Gastrocnemius medialis (tissue), 4 donors: Measurements from ENCODE around the gene PEX1. TPM values are rescaled to one million over a fixed set of nuclear protein-coding genes. Genes with fewer than 3 reads are reported as not detected.

Experiments
- ATAC-seq, 2 donors: fragments of 150-250 bp; one replicate each; pipeline ENCODE4 v1.9.1; 2016
- DNase-seq, 2 donors: peaks; one replicate each; pipeline ENCODE4 v3.0.0-alpha.2; 2019
- H3K27ac ChIP-seq, 4 donors: fragments of 200-600 bp; sonication (generic); 1 replicate in 1 of 4; 2 replicates in 3 of 4; pipeline ENCODE4 v1.5.1; 2016 to 2018; ENCODE audit warnings: mild to moderate bottlenecking in 2 of 4, moderate library complexity in 1 of 4
- H3K27me3 ChIP-seq, 3 donors: fragments of 200-600 bp; sonication (generic) in 2 of 3; 1 replicate in 1 of 3; 2 replicates in 2 of 3; pipeline versions ENCODE4 v1.5.1 to v1.6.0; 2016 to 2019; ENCODE audit warnings: mild to moderate bottlenecking in 1 of 3, moderate library complexity in 1 of 3
- H3K36me3 ChIP-seq, 2 donors: fragments of 200-600 bp; sonication (generic) in 1 of 2; one replicate each; pipeline ENCODE4 v1.5.1; 2017 to 2018
- H3K4me1 ChIP-seq, 2 donors: fragments of 200-600 bp; sonication (generic) in 1 of 2; one replicate each; pipeline ENCODE4 v1.5.1; 2016 to 2017; ENCODE audit warnings: mild to moderate bottlenecking in 2 of 2
- H3K4me3 ChIP-seq, 4 donors: fragments of 200-600 bp; sonication (generic) in 3 of 4; 1 replicate in 1 of 4; 2 replicates in 3 of 4; pipeline ENCODE4 v1.5.1; 2016 to 2019; ENCODE audit warnings: mild to moderate bottlenecking in 2 of 4
- H3K9me3 ChIP-seq, 3 donors: fragments of 200-600 bp; sonication (generic) in 2 of 3; 1 replicate in 1 of 3; 2 replicates in 2 of 3; pipeline ENCODE4 v1.5.1; 2016 to 2019
- POLR2A ChIP-seq, 2 donors: fragments of 450-650 bp; IDR thresholded peaks; one replicate each; pipeline ENCODE4 v1.6.1; 2017; ENCODE audit warnings: antibody characterized with exemption in 2 of 2, mild to moderate bottlenecking in 2 of 2, moderate library complexity in 2 of 2
- in situ Hi-C, 4 donors: fragments of 200-750 bp; cut with MboI; loops; one replicate each; pipeline versions ENCODE4 v1.15.0 to v1.8.0; 2017; ENCODE audit warnings: low sequenced_read_pairs in 4 of 4
- intact Hi-C: fragments of 100-400 bp; cut with DNase I; formaldehyde crosslinking; loops from one replicate; pipeline ENCODE4 v1.15.1; 2023; ENCODE audit warnings: low total_unique reads
- total RNA-seq, 4 donors: library from RNA; depleted of rRNA; stranded (reverse); fragments of >200 nt; gene quantifications; one replicate each; pipeline versions ENCODE4 v1.1.0 to v1.2.3, GENCODE V29; 2016
- TF ChIP-seq, protein P1 (sequence below), 5 experiments: fragments of 450-650 bp in 3 of 5; fragments of 200-600 bp in 2 of 5; sonication (generic) in 2 of 5; IDR thresholded peaks in 4 of 5; conservative IDR thresholded peaks in 1 of 5; 1 replicate in 4 of 5; 2 replicates in 1 of 5; pipeline ENCODE4 v1.5.1; 2016 to 2019; ENCODE audit warnings: antibody characterized with exemption in 5 of 5, mild to moderate bottlenecking in 3 of 5, moderate library complexity in 3 of 5

Gene PEX1
- total RNA-seq, 4 donors from 2014 or later: 8.0 to 22.3 (median 12.3) TPM

- H3K36me3 ChIP-seq: peaks cover 4 to 72% of the 10 kb centered on the region in 2 donors
- H3K9me3 ChIP-seq: no peaks in the 10 kb centered on the region
- ATAC-seq (no peak), DNase-seq (no peak)
- no peak overlapping the region for H3K27ac ChIP-seq
- TF ChIP-seq POLR2A (IDR thresholded peaks at IDR 0.05): no peak
- TF ChIP-seq, protein P1, sequence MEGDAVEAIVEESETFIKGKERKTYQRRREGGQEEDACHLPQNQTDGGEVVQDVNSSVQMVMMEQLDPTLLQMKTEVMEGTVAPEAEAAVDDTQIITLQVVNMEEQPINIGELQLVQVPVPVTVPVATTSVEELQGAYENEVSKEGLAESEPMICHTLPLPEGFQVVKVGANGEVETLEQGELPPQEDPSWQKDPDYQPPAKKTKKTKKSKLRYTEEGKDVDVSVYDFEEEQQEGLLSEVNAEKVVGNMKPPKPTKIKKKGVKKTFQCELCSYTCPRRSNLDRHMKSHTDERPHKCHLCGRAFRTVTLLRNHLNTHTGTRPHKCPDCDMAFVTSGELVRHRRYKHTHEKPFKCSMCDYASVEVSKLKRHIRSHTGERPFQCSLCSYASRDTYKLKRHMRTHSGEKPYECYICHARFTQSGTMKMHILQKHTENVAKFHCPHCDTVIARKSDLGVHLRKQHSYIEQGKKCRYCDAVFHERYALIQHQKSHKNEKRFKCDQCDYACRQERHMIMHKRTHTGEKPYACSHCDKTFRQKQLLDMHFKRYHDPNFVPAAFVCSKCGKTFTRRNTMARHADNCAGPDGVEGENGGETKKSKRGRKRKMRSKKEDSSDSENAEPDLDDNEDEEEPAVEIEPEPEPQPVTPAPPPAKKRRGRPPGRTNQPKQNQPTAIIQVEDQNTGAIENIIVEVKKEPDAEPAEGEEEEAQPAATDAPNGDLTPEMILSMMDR (IDR thresholded peaks at IDR 0.05 in 4 of 5, conservative IDR thresholded peaks at IDR 0.05 in 1 of 5): no peak
- no peaks in the 10 kb centered on the region for H3K4me1 ChIP-seq
- no peaks in the 10 kb centered on the region for H3K27me3 ChIP-seq
- in situ Hi-C loops: loop anchor here in 1 of 4 donors (25.0 kb wide), 1 partner anchor 351 kb away; no protein-coding TSS in a partner anchor
- no peak overlapping the region for H3K4me3 ChIP-seq
- intact Hi-C loops: no loop called here
These were observed 35.0 kb upstream of the PEX1 start for GRCh38 chr7:92563345-92563744.

- H3K36me3 ChIP-seq: peaks cover 4 to 45% of the 10 kb centered on the region in 2 donors
- no peak overlapping the region for H3K4me3 ChIP-seq
- DNase-seq (no peak), ATAC-seq (no peak)
- no peaks in the 10 kb centered on the region for H3K27me3 ChIP-seq
- TF ChIP-seq, protein P1 (IDR thresholded peaks at IDR 0.05 in 4 of 5, conservative IDR thresholded peaks at IDR 0.05 in 1 of 5): no peak
- TF ChIP-seq POLR2A (IDR thresholded peaks at IDR 0.05): no peak
- no peak overlapping the region for H3K27ac ChIP-seq
- in situ Hi-C loops (loop anchor here in 1 of 4 donors (25.0 kb wide), 1 partner anchor 348 kb away; no protein-coding TSS in a partner anchor), intact Hi-C loops (no loop called here)
- H3K4me1 ChIP-seq: no peaks in the 10 kb centered on the region
- no peaks in the 10 kb centered on the region for H3K9me3 ChIP-seq
These were observed 32.3 kb upstream of the PEX1 start for GRCh38 chr7:92560602-92561001.

DNA sequence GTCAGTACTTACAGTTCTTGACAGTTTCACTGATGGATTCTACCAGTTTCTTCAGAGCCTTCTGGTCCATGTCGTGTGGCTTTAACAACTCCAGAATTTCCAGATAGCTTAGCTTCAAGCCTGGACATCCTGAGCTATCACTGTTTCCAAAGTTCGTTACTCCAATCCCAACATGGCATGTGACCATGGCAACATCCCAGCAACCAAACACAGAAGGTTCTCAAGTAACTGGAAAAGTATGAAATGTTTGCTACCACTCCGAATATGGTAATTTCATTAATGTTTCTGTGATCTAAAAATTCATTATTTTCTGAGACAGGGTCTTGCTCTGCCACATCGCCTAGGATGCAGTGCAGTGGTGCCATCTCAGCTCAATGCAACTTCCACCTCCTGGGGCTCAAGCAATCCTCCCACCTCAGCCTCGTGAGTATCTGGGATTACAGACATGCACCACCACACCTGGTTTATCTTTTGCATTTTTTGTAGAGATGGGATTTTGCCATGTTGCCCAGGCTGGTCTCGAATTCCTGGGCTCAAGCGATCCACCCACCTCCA is 29.6 kb upstream of the PEX1 start:
- no peaks in the 10 kb centered on the region for H3K9me3 ChIP-seq
- TF ChIP-seq POLR2A (IDR thresholded peaks at IDR 0.05): no peak
- TF ChIP-seq, protein P1 (IDR thresholded peaks at IDR 0.05 in 4 of 5, conservative IDR thresholded peaks at IDR 0.05 in 1 of 5): no peak
- no peak overlapping the region for H3K27ac ChIP-seq
- H3K27me3 ChIP-seq: no peaks in the 10 kb centered on the region
- DNase-seq (no peak), ATAC-seq (no peak)
- in situ Hi-C loops: loop anchor here in 1 of 4 donors (25.0 kb wide), 1 partner anchor 346 kb away; no protein-coding TSS in a partner anchor
- no peaks in the 10 kb centered on the region for H3K4me1 ChIP-seq
- H3K4me3 ChIP-seq: no peak overlapping the region
- intact Hi-C loops: no loop called here
- peaks cover 4 to 23% of the 10 kb centered on the region in 2 donors for H3K36me3 ChIP-seq

- Histone ChIP-seq H3K9me3 (no peaks in the 10 kb centered on the region), H3K27ac (no peak overlapping the region), H3K4me1 (no peaks in the 10 kb centered on the region), H3K36me3 (peaks cover 0 to 17% of the 10 kb centered on the region in 2 donors), H3K4me3 (no peak overlapping the region), H3K27me3 (no peaks in the 10 kb centered on the region)
- no peak for DNase-seq
- in situ Hi-C loops: loop anchor here in 1 of 4 donors (25.0 kb wide), 1 partner anchor 345 kb away; no protein-coding TSS in a partner anchor
- ATAC-seq: no peak
- intact Hi-C loops: no loop called here
- TF ChIP-seq, protein P1 (IDR thresholded peaks at IDR 0.05 in 4 of 5, conservative IDR thresholded peaks at IDR 0.05 in 1 of 5): no peak
- no peak for TF ChIP-seq POLR2A (IDR thresholded peaks at IDR 0.05)
These were observed 28.9 kb upstream of the PEX1 start for GRCh38 chr7:92557249-92557648.
